Astrocyte (in vitro differentiated cells and primary cell): Measurements from ENCODE around the gene OSBP2. TPM values are rescaled to one million over a fixed set of nuclear protein-coding genes. Genes with fewer than 3 reads are reported as not detected.
"Not testable (repeated sequence)": the region's sequence is repeated elsewhere in the genome, so short reads cannot be mapped to it uniquely, and the experiment has no call there.

Source experiments
- DNase-seq: peaks from one replicate; pipeline ENCODE4 v3.0.0-alpha.2; 2010; ENCODE audit warnings: low read depth
- FAIRE-seq: peaks from 2 replicates; lab custom pipeline; 2011; peaks lifted over from hg19 to GRCh38; lab: Jason Lieb, UNC
- H2AFZ ChIP-seq: 2 replicates; pipeline ENCODE4 v1.6.0; 2012; ENCODE audit warnings: low read depth, low read length, inconsistent platforms
- H3K27ac ChIP-seq: 2 replicates; pipeline ENCODE4 v1.5.1; 2011; ENCODE audit warnings: low read depth, low read length, inconsistent platforms
- H3K27me3 ChIP-seq: 2 replicates; pipeline ENCODE4 v1.6.0; 2011; ENCODE audit warnings: low read length, inconsistent platforms; ENCODE audit not compliant: insufficient read depth
- H3K36me3 ChIP-seq: 2 replicates; pipeline ENCODE4 v1.5.1; 2011; ENCODE audit warnings: low read length, inconsistent platforms; ENCODE audit not compliant: insufficient read depth
- H3K4me1 ChIP-seq: 2 replicates; pipeline ENCODE4 v1.5.1; 2011; ENCODE audit warnings: low read length, inconsistent platforms; ENCODE audit not compliant: insufficient read depth
- H3K4me2 ChIP-seq: 2 replicates; pipeline ENCODE4 v1.6.0; 2012; ENCODE audit warnings: low read length, inconsistent platforms
- H3K4me3 ChIP-seq: 2 replicates; pipeline ENCODE4 v1.5.1; 2011; ENCODE audit warnings: low read depth, mild to moderate bottlenecking, low read length, inconsistent platforms; ENCODE audit not compliant: insufficient read depth
- H3K79me2 ChIP-seq: 2 replicates; pipeline ENCODE4 v1.6.0; 2012; ENCODE audit warnings: mild to moderate bottlenecking, low read length, inconsistent platforms; ENCODE audit not compliant: insufficient read depth
- H3K9ac ChIP-seq: 2 replicates; pipeline ENCODE4 v1.6.0; 2012; ENCODE audit warnings: mild to moderate bottlenecking, low read length, inconsistent platforms
- H3K9me3 ChIP-seq: 2 replicates; pipeline ENCODE4 v1.5.1; 2012; ENCODE audit warnings: low read depth, mild to moderate bottlenecking, low read length, inconsistent platforms; ENCODE audit not compliant: insufficient read depth
- H4K20me1 ChIP-seq: 2 replicates; pipeline ENCODE4 v1.6.0; 2012; ENCODE audit warnings: low read length, inconsistent platforms; ENCODE audit not compliant: insufficient read depth
- H3K27ac Mint-ChIP-seq: one replicate; pipeline ENCODE4 v1.8.0; 2021; ENCODE audit warnings: mild to moderate bottlenecking, mixed read lengths; ENCODE audit not compliant: unreplicated experiment
- H3K27me3 Mint-ChIP-seq: one replicate; pipeline ENCODE4 v1.8.0; 2021; ENCODE audit warnings: low read depth, mixed read lengths; ENCODE audit not compliant: unreplicated experiment
- H3K36me3 Mint-ChIP-seq: one replicate; pipeline ENCODE4 v1.8.0; 2021; ENCODE audit warnings: low read depth, mixed read lengths; ENCODE audit not compliant: unreplicated experiment
- H3K4me1 Mint-ChIP-seq: one replicate; pipeline ENCODE4 v1.8.0; 2021; ENCODE audit warnings: low read depth, mixed read lengths; ENCODE audit not compliant: unreplicated experiment
- H3K4me3 Mint-ChIP-seq: one replicate; pipeline ENCODE4 v1.8.0; 2021; ENCODE audit warnings: mild to moderate bottlenecking, moderate library complexity, mixed read lengths; ENCODE audit not compliant: unreplicated experiment
- H3K9me3 Mint-ChIP-seq: one replicate; pipeline ENCODE4 v1.8.0; 2021; ENCODE audit warnings: mild to moderate bottlenecking, mixed read lengths; ENCODE audit not compliant: unreplicated experiment
- EZH2 ChIP-seq: IDR thresholded peaks from 2 replicates; pipeline ENCODE4 v1.6.1; 2012; ENCODE audit warnings: mild to moderate bottlenecking, low read length, inconsistent platforms; ENCODE audit not compliant: insufficient read depth
- total RNA-seq: library from RNA; stranded (reverse); gene quantifications from 2 replicates; pipeline ENCODE4 v1.2.1, GENCODE V29; 2021
- TF ChIP-seq, protein P1 (sequence below): IDR thresholded peaks from 2 replicates; pipeline ENCODE4 v1.5.1; 2011; ENCODE audit warnings: low read depth, mild to moderate bottlenecking, inconsistent platforms, low read length, moderate library complexity; ENCODE audit not compliant: insufficient read depth

OSBP2 gene
- total RNA-seq, 1 donor from 2014 or later = 0.48 TPM

DNA sequence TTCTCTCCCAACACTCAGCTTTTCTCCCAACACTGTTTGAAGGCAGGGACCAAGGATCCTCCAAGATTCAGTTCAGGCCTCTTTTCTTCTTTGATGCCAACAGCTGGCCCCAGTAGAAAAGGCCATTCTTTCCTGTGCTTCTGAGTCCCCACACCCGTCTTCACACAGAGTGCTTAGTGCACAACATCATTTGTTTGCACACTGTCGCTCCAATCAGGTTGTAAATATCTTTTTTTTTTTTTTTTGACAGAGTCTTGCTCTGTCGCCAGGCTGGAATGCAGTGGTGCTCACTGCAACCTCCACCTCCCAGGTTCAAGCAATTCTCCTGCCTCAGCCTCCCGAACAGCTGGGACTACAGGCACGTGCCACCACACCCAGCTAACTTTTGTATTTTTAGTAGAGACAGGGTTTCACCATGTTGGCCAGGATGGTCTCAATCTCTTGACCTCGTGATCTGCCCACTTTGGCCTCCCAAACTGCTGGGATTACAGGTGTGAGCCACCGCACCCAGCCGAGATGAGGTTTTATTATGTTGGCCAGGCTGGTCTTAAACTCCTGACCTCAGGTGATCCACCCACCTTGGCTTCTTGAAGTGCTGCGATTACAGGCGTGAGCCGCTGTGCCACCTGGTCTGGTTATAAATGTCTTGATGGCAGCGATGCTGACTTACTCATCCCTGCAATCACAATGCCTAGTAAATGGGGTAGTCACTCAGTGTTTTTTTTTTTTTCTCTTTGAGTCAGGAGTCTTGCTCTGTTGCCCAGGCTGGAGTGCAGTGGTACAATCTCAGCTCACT lies 14.6 kb upstream of the OSBP2 start:
- H3K9ac ChIP-seq, H4K20me1 ChIP-seq, H3K36me3 ChIP-seq, H2AFZ ChIP-seq, H3K27ac ChIP-seq, H3K27ac Mint-ChIP-seq, H3K27me3 ChIP-seq, H3K4me1 ChIP-seq, H3K4me3 ChIP-seq, H3K4me2 ChIP-seq, H3K4me1 Mint-ChIP-seq, FAIRE-seq, H3K79me2 ChIP-seq, H3K9me3 Mint-ChIP-seq, H3K36me3 Mint-ChIP-seq, H3K4me3 Mint-ChIP-seq, H3K9me3 ChIP-seq, DNase-seq: not testable (repeated sequence)
- peaks cover 51% of the 10 kb centered on the region for H3K27me3 Mint-ChIP-seq

DNA sequence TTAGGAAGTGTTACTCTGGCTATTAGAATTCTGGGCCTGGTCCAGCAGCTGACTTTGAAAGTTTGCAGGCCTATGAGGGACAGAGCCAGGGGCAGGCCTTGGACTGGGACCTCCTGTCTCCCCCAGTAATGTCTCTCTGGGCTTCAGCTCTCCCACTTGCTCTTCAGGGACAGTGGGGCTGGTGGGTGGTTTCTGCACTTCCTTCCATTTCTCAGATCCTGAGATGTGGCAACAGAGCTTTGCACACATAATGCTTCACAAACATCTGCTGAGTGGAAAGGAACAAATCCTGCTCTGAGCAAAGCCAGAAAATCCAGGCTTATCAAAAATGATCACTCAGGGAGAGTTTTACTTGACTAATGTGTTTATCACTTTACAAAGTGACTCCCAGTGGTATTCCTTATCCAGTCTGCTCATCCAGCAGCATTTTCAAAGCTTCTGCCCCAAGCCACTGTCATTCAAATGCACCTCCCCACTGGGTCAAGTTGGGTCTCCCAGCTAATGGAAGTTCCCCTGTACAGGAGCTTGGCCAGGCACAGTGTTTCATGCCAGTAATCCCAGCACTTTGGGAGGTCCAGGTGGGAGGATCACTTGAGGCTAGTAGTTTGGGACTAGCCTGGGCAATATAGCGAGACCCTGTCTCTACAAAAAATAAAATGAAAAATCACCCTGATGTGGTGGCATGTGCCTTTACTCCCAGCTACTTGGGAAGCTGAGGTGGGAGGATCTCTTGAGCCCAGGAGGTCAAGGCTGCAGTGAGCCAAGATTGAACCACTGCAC lies 13.5 kb upstream of the OSBP2 start:
- no peaks in the 10 kb centered on the region for H3K4me1 Mint-ChIP-seq
- H3K36me3 ChIP-seq = no peaks in the 10 kb centered on the region
- no peak overlapping the region for H3K9ac ChIP-seq
- DNase-seq (no peak), FAIRE-seq (no peak)
- no peak overlapping the region for H3K27ac ChIP-seq
- no peak overlapping the region for H3K27ac Mint-ChIP-seq
- H3K4me3 Mint-ChIP-seq = no peak overlapping the region
- TF ChIP-seq, protein P1, sequence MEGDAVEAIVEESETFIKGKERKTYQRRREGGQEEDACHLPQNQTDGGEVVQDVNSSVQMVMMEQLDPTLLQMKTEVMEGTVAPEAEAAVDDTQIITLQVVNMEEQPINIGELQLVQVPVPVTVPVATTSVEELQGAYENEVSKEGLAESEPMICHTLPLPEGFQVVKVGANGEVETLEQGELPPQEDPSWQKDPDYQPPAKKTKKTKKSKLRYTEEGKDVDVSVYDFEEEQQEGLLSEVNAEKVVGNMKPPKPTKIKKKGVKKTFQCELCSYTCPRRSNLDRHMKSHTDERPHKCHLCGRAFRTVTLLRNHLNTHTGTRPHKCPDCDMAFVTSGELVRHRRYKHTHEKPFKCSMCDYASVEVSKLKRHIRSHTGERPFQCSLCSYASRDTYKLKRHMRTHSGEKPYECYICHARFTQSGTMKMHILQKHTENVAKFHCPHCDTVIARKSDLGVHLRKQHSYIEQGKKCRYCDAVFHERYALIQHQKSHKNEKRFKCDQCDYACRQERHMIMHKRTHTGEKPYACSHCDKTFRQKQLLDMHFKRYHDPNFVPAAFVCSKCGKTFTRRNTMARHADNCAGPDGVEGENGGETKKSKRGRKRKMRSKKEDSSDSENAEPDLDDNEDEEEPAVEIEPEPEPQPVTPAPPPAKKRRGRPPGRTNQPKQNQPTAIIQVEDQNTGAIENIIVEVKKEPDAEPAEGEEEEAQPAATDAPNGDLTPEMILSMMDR = no peak
- TF ChIP-seq EZH2 = no peak
- no peaks in the 10 kb centered on the region for H3K36me3 Mint-ChIP-seq
- H2AFZ ChIP-seq = no peak overlapping the region
- H3K9me3 ChIP-seq = no peaks in the 10 kb centered on the region
- H3K27me3 Mint-ChIP-seq = peaks cover 45% of the 10 kb centered on the region
- H4K20me1 ChIP-seq = no peaks in the 10 kb centered on the region
- H3K4me3 ChIP-seq = no peak overlapping the region
- no peak overlapping the region for H3K4me2 ChIP-seq
- no peaks in the 10 kb centered on the region for H3K9me3 Mint-ChIP-seq
- no peaks in the 10 kb centered on the region for H3K79me2 ChIP-seq
- no peaks in the 10 kb centered on the region for H3K4me1 ChIP-seq
- no peaks in the 10 kb centered on the region for H3K27me3 ChIP-seq

DNA sequence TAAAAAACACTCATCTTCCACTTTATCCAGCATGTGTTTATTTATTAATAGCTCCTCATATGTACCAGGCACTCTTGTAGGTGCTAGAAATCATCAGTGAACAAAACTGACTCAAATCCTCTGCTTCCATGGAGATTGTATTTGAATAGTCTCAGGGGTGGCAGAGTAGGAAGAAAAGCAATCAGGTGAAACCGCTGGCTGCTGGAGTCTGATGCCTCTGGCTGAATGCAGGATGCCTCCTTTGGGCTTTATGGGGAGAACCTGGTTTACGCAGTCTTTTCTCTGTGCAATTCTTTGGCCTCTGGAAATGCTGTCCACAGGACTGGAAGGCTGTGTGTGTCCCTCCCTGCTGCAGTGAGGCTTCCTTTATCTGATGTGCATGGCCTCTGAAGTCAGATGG lies 12.8 kb upstream of the OSBP2 start:
- no peak overlapping the region for H3K9ac ChIP-seq
- H3K4me2 ChIP-seq = no peak overlapping the region
- Mint-ChIP-seq H3K27ac (no peak overlapping the region), H3K9me3 (no peaks in the 10 kb centered on the region), H3K4me1 (no peaks in the 10 kb centered on the region), H3K4me3 (no peak overlapping the region), H3K36me3 (no peaks in the 10 kb centered on the region), H3K27me3 (peaks cover 40% of the 10 kb centered on the region)
- no peaks in the 10 kb centered on the region for H3K36me3 ChIP-seq
- H3K27ac ChIP-seq = no peak overlapping the region
- no peaks in the 10 kb centered on the region for H3K27me3 ChIP-seq
- no peaks in the 10 kb centered on the region for H3K4me1 ChIP-seq
- H3K79me2 ChIP-seq = no peaks in the 10 kb centered on the region
- DNase-seq = no peak
- H2AFZ ChIP-seq = no peak overlapping the region
- no peaks in the 10 kb centered on the region for H3K9me3 ChIP-seq
- no peaks in the 10 kb centered on the region for H4K20me1 ChIP-seq
- TF ChIP-seq, protein P1 = no peak
- TF ChIP-seq EZH2 = no peak
- no peak overlapping the region for H3K4me3 ChIP-seq
- FAIRE-seq = no peak
